Keratinocyte (primary cell): Measurements from ENCODE around the gene SAXO1. TPM values are rescaled to one million over a fixed set of nuclear protein-coding genes. Genes with fewer than 3 reads are reported as not detected.

Experiments
- DNase-seq: peaks from one replicate; pipeline ENCODE4 v3.0.0-alpha.2; 2011; ENCODE audit warnings: low read depth, missing footprints, low spot score
- FAIRE-seq: peaks from 2 replicates; lab custom pipeline; 2011; peaks lifted over from hg19 to GRCh38; lab: Jason Lieb, UNC
- H2AFZ ChIP-seq: 2 replicates; pipeline ENCODE4 v1.6.0; 2012; ENCODE audit warnings: low read length, control low read depth, inconsistent platforms; ENCODE audit not compliant: control insufficient read depth
- H3K27ac ChIP-seq: 2 replicates; pipeline ENCODE4 v1.5.1; 2011; ENCODE audit warnings: low read length; ENCODE audit not compliant: control insufficient read depth, insufficient read depth
- H3K27me3 ChIP-seq: 3 replicates; pipeline ENCODE4 v1.6.0; 2011; ENCODE audit warnings: low read length; ENCODE audit not compliant: control insufficient read depth, insufficient read depth; ENCODE audit errors: extremely low read depth
- H3K36me3 ChIP-seq, 2 experiments: 2 replicates in 1 of 2; 3 replicates in 1 of 2; pipeline ENCODE4 v1.5.1; 2011; ENCODE audit warnings: low read length in 2 of 2, mild to moderate bottlenecking in 1 of 2; ENCODE audit not compliant: control insufficient read depth in 2 of 2, insufficient read depth in 2 of 2; ENCODE audit errors: extremely low read depth in 1 of 2
- H3K4me1 ChIP-seq: 3 replicates; pipeline ENCODE4 v1.5.1; 2011; ENCODE audit warnings: low read length; ENCODE audit not compliant: control insufficient read depth, insufficient read depth; ENCODE audit errors: extremely low read depth
- H3K4me2 ChIP-seq: 3 replicates; pipeline ENCODE4 v1.6.0; 2011; ENCODE audit warnings: low read depth, low read length; ENCODE audit not compliant: control insufficient read depth, insufficient read depth; ENCODE audit errors: extremely low read depth
- H3K4me3 ChIP-seq, 3 experiments: fragments of 200-600 bp in 1 of 3; sonication (generic) in 1 of 3; 2 replicates in 2 of 3; 3 replicates in 1 of 3; pipeline ENCODE4 v1.5.1; 2011 to 2016; ENCODE audit warnings: low read length in 3 of 3, mild to moderate bottlenecking in 3 of 3, control low read depth in 2 of 3, inconsistent platforms in 1 of 3, low read depth in 1 of 3, mixed read lengths in 1 of 3, mixed run types in 1 of 3, moderate library complexity in 1 of 3; ENCODE audit not compliant: control insufficient read depth in 2 of 3, insufficient read depth in 2 of 3; ENCODE audit errors: extremely low read depth in 1 of 3
- H3K79me2 ChIP-seq: 2 replicates; pipeline ENCODE4 v1.6.0; 2012; ENCODE audit warnings: low read length; ENCODE audit not compliant: control insufficient read depth, insufficient read depth
- H3K9ac ChIP-seq: 3 replicates; pipeline ENCODE4 v1.6.0; 2011; ENCODE audit warnings: low read length; ENCODE audit not compliant: control insufficient read depth, insufficient read depth; ENCODE audit errors: extremely low read depth
- H3K9me1 ChIP-seq: 3 replicates; pipeline ENCODE4 v1.6.0; 2011; ENCODE audit warnings: low read length; ENCODE audit not compliant: control insufficient read depth, insufficient read depth; ENCODE audit errors: extremely low read depth
- H3K9me3 ChIP-seq: 2 replicates; pipeline ENCODE4 v1.5.1; 2012; ENCODE audit warnings: low read depth, low read length; ENCODE audit not compliant: control insufficient read depth
- H4K20me1 ChIP-seq: 3 replicates; pipeline ENCODE4 v1.6.0; 2011; ENCODE audit warnings: low read length; ENCODE audit not compliant: control insufficient read depth, insufficient read depth; ENCODE audit errors: extremely low read depth
- CTCF ChIP-seq, 3 experiments: IDR thresholded peaks in 1 of 3; conservative IDR thresholded peaks in 1 of 3; optimal IDR thresholded peaks in 1 of 3; 2 replicates in 2 of 3; 3 replicates in 1 of 3; pipeline versions ENCODE3 to v1.5.1; 2011; ENCODE audit warnings: low read length in 3 of 3, mild to moderate bottlenecking in 3 of 3, moderate library complexity in 2 of 3, control low read depth in 1 of 3, inconsistent platforms in 1 of 3; ENCODE audit not compliant: insufficient read depth in 2 of 3; ENCODE audit errors: extremely low read depth in 1 of 3
- EZH2 ChIP-seq: IDR thresholded peaks from one replicate; pipeline ENCODE4 v1.6.1; 2012; ENCODE audit warnings: inconsistent platforms, mild to moderate bottlenecking, low read length, moderate library complexity
- dilution Hi-C: fragments of 300-500 bp; cut with MboI; formaldehyde crosslinking; loops from one replicate; pipeline ENCODE4 v1.7.0; 2020; ENCODE audit warnings: low sequenced_read_pairs; ENCODE audit not compliant: extremely low pct_ligation_motif_present
- polyA plus RNA-seq, 5 experiments: library from polyadenylated mRNA; depleted of rRNA in 3 of 5; stranded (reverse) in 3 of 5; stranded (forward) in 1 of 5; unstranded in 1 of 5; fragments of >200 nt; gene quantifications; 1 replicate in 1 of 5; 2 replicates in 3 of 5; 3 replicates in 1 of 5; pipeline versions ENCODE4 v1.2.1 to v1.2.3, GENCODE V29; 2011 to 2012; ENCODE audit warnings: missing spikeins in 2 of 5, low read depth in 1 of 5, low replicate concordance in 1 of 5

Gene SAXO1
- polyA plus RNA-seq, 1 donor (not counting 4 experiments of a cell fraction or from before 2014, with no cell fraction given) = not detected

DNA sequence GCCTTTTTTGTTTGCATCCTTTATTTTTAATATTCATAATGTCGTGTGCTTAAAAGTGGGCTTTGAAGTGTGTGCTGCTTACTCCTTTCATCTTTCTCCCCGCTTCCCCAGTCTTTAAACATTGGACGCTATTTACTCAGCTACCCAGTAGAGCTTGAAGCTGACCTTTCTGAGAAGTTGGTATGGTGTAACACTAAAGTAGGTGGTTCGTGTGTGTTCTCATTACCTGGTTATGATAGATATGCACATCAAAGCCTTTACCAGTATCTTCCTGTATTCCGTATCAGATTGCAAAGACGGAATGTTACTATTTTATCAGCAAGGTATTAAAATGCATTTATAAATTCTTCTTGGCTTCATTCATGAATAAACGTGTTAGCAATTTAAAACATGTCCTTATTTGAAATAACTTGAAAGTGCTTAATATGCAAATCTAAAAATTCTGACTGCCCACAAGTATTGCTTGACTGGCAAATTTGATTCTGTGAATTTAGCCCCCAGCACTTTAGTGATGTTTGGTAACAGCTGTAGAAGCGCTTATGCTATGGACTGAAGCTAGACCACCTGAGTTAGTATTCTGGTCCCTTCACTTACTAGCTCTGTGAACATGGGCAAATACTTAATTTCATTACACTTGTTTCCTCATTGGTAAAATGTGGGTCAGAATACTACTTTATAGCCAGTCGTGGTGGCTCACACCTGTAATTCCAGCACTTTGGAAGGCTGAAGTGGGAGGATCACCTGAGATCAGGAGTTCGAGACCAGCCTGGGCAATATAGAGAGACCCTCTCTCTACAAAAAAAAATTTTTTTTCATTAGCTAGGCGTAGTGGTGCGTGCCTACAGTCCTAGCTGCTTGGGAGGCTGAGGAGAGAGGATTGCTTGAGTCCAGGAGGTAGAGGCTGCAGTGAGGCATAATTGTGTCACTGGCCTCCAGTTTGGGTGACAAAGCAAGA is 17.9 kb upstream of the SAXO1 start:
- dilution Hi-C loops = no loop called here
- Histone ChIP-seq H4K20me1 (peaks cover 4% of the 10 kb centered on the region), H3K27ac (peak overlapping the region; percentile 79), H2AFZ (no peak overlapping the region), H3K79me2 (peaks cover 26% of the 10 kb centered on the region), H3K4me3 (peak overlapping the region; percentile 66 to 91 (median 87)), H3K27me3 (no peaks in the 10 kb centered on the region), H3K9me3 (no peaks in the 10 kb centered on the region), H3K4me1 (peaks cover 19% of the 10 kb centered on the region), H3K9ac (peak overlapping the region; percentile 87), H3K4me2 (peak overlapping the region; percentile 81), H3K9me1 (no peaks in the 10 kb centered on the region), H3K36me3 (no peaks in the 10 kb centered on the region)
- FAIRE-seq (no peak), DNase-seq (no peak)
- no peak for TF ChIP-seq EZH2
- no peak for TF ChIP-seq CTCF (optimal IDR thresholded peaks at IDR 0.05 in 1 of 3, IDR thresholded peaks at IDR 0.05 in 1 of 3, conservative IDR thresholded peaks at IDR 0.05 in 1 of 3; ENCODE audit: extremely low read depth in 1 of 3, insufficient read depth in 2 of 3, low read length in 3 of 3)

DNA sequence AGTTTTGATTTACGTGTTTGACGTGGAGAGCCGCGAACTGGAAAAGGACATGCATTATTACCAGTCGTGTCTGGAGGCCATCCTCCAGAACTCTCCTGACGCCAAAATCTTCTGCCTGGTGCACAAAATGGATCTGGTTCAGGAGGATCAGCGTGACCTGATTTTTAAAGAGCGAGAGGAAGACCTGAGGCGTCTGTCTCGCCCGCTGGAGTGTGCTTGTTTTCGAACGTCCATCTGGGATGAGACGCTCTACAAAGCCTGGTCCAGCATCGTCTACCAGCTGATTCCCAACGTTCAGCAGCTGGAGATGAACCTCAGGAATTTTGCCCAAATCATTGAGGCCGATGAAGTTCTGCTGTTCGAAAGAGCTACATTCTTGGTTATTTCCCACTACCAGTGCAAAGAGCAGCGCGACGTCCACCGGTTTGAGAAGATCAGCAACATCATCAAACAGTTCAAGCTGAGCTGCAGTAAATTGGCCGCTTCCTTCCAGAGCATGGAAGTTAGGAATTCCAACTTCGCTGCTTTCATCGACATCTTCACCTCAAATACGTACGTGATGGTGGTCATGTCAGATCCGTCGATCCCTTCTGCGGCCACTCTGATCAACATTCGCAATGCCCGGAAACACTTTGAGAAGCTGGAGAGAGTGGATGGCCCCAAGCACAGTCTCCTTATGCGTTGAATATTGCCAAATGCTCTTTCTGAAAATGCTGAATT is 17.1 kb upstream of the SAXO1 start:
- H2AFZ ChIP-seq = peak overlapping the region; percentile 81
- H3K27ac ChIP-seq = peak overlapping the region; percentile 79
- no peaks in the 10 kb centered on the region for H3K27me3 ChIP-seq
- peaks cover 4% of the 10 kb centered on the region for H4K20me1 ChIP-seq
- H3K36me3 ChIP-seq = no peaks in the 10 kb centered on the region
- DNase-seq = no peak
- dilution Hi-C loops = no loop called here
- H3K9me3 ChIP-seq = no peaks in the 10 kb centered on the region
- peak; percentile 48 for FAIRE-seq
- peaks cover 26% of the 10 kb centered on the region for H3K79me2 ChIP-seq
- peak overlapping the region; percentile 66 to 91 (median 87) for H3K4me3 ChIP-seq
- H3K9me1 ChIP-seq = no peaks in the 10 kb centered on the region
- peak overlapping the region; percentile 81 for H3K4me2 ChIP-seq
- H3K9ac ChIP-seq = peak overlapping the region; percentile 87
- TF ChIP-seq EZH2 = no peak
- no peak for TF ChIP-seq CTCF (optimal IDR thresholded peaks at IDR 0.05 in 1 of 3, IDR thresholded peaks at IDR 0.05 in 1 of 3, conservative IDR thresholded peaks at IDR 0.05 in 1 of 3; ENCODE audit: extremely low read depth in 1 of 3, insufficient read depth in 2 of 3, low read length in 3 of 3)
- H3K4me1 ChIP-seq = peaks cover 19% of the 10 kb centered on the region
